HG03159 (cell line): ENCODE measurements around the gene HUS1.
"Not testable (repeated sequence)": the region's sequence is repeated elsewhere in the genome, so short reads cannot be mapped to it uniquely, and the experiment has no call there.

Source experiments
- ATAC-seq: cut with Tn5 transposase; IDR thresholded peaks from one replicate; pipeline ENCODE4 v1.9.1; 2021; ENCODE audit warnings: mild to moderate bottlenecking, moderate library complexity; ENCODE audit not compliant: unreplicated experiment

The HUS1 gene

DNA sequence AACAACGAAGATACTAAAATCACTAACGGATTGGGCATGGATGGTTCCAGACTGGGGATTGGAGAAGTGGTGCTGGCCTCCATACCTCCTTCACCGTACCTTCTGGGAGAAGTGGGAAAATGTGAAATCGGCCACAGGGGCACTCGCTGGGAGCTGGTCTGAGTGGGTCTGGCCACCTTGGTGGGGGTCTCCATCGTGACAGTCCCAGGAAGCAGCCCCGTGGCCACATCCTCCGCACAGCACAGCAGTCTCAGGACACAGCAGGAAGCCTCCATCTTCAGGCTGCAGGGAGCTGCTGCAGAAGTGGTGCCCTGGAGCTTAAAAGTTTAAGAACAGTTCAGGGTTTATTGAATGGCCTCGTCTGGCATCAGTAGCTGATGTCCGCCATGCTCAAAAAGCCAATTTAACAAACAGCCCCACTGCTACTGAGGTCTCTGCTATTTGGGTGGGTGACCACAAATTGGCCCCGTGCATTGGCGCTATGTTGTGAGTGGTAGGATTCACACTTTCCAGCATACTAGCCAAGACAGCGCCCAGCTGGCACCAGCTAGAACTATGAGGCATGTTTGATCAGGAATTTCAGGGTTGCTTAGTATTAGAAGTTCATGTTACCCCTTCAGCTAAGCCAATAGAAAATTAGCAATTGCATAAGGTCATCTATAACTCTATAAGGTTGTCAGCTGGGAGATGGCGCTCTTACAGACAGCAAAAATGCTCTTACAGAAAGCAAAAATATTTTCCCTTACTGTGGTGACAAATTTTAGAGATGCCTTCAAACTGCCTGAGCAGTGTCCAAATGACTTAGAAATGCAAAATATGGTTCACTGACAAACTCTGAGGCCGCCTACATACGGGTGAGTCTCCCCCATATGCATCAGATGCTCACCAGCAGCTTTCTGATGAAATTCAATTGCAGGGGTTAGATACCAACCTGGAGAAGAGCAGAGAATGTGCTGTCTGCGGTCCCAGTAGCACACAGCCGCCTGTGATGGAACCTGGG is 48.1 kb downstream of the HUS1 start:
- no peak for ATAC-seq

- no peak for ATAC-seq
Measured at GRCh38 chr7:47924266-47924665, 55.1 kb downstream of the HUS1 start.

DNA sequence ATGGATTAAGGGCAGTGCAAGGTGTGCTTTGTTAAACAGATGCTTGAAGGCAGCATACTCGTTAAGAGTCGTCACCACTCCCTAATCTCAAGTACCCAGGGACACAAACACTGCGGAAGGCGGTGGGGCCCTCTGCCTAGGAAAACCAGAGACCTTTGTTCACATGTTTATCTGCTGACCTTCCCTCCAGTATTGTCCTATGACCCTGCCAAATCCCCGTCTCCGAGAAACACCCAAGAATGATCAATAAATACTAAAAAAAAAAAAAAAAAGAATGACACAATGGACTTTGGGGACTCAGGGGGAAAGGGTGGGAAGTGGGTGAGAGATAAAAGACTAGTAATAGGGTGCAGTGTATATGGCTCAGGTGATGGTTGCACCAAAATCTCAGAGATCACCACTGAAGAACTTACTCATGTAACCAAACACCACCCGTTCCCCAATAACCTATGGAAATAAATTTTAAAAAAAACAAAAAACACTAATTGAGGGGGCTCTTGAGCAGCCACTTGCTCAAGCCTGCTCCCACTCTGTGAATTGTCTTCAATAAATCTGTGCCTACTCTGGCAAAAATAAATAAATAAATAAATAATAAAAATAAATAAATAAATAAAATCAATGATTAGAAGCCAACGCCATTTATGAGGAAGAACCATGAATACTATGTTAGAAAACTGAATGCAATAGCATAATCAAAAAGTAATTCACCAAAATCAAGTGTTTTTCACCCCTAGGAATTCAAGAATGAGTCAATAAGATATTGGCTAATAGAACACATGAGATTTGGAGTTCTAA is 56.1 kb downstream of the HUS1 start:
- not testable (repeated sequence) for ATAC-seq

DNA sequence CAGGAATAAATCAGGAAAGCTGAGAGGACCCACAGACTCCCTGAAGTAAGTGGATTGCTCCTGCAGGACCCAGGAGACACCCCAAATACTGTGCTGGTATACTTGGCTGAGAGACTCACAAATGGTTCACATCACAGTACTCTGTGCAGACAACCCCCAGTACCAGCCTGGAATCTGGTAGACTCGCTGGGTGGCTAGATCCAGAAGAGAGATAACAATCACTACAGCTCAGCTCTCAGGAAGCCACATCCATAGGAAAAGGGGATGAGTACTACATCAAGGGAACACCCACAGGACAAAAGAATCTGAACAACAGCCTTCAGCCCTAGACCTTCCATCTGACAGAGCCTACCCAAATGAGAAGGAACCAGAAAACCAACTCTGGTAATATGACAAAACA is 62.9 kb downstream of the HUS1 start:
- ATAC-seq, result not testable (repeated sequence)

DNA sequence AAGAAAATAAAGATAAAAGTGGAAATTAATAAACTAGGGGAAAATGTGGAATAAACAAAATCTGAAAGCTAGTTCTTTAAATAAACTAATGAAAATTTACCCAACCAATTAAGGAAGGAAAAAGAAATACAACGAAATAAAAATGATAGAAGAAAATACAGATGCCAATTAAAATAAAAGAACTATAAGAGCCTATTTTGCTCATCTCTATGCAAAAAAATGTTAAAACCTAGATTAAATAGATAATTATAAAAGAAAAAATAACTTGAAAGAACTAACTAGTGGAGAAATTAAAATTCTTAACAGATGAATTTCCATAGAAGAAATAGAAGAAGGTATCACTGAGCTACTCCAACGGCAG is 63.8 kb downstream of the HUS1 start:
- ATAC-seq, result no peak

GRCh38 chr7:47914717-47915615 is 64.4 kb downstream of the HUS1 start:
- ATAC-seq, result no peak
